Endothelial cell of umbilical vein (primary cell): ENCODE results near the gene TNS4.

Experiments
- CTCF ChIP-seq, 2 donors: IDR thresholded peaks; 1 replicate in 1 of 2; 2 replicates in 1 of 2; pipeline ENCODE4 v1.5.1; 2011; ENCODE audit warnings: low read length in 2 of 2, mild to moderate bottlenecking in 2 of 2, moderate library complexity in 2 of 2, control low read depth in 1 of 2, inconsistent platforms in 1 of 2, low read depth in 1 of 2; ENCODE audit not compliant: insufficient read depth in 1 of 2; ENCODE audit errors: extremely low read depth in 1 of 2
- FOS ChIP-seq: IDR thresholded peaks from 2 replicates; pipeline ENCODE4 v1.6.1; 2011; ENCODE audit warnings: mild to moderate bottlenecking, low read length, moderate library complexity, borderline replicate concordance; ENCODE audit not compliant: insufficient read depth
- JUN ChIP-seq: IDR thresholded peaks from 2 replicates; pipeline ENCODE4 v1.6.1; 2011; ENCODE audit warnings: borderline replicate concordance, low read depth; ENCODE audit not compliant: insufficient read length, insufficient read depth
- MYC ChIP-seq: IDR thresholded peaks from one replicate; pipeline ENCODE4 v1.6.1; 2011; ENCODE audit warnings: mild to moderate bottlenecking, low read depth, low read length
- POLR2AphosphoS5 ChIP-seq: IDR thresholded peaks from 2 replicates; pipeline ENCODE4 v1.6.1; 2012; ENCODE audit warnings: low read depth, mild to moderate bottlenecking, control low read depth, low read length, moderate library complexity; ENCODE audit not compliant: insufficient read depth

GRCh38 chr17:40515011-40515410 lies 13.6 kb upstream of the TNS4 start:
- TF ChIP-seq CTCF (IDR thresholded peaks at IDR 0.05; ENCODE audit: extremely low read depth in 1 of 2, insufficient read depth in 1 of 2, low read depth in 1 of 2, low read length in 2 of 2): no peak
- no peak for TF ChIP-seq JUN
- no peak for TF ChIP-seq FOS
- TF ChIP-seq POLR2AphosphoS5: no peak
- no peak for TF ChIP-seq MYC
